ENCODE measurements around the gene TSHZ3.

The TSHZ3 gene

GRCh38 chr19:31266196-31266595, 83.0 kb downstream of the TSHZ3 start:
- H3K27ac Mint-ChIP-seq = no peak overlapping the region
- H3K36me3 Mint-ChIP-seq (ENCODE audit: low read depth) = no peaks in the 10 kb centered on the region
- no peak overlapping the region for H3K4me3 Mint-ChIP-seq
- no peaks in the 10 kb centered on the region for H3K4me1 Mint-ChIP-seq
- H3K27me3 Mint-ChIP-seq = peaks cover 7% of the 10 kb centered on the region
- no peaks in the 10 kb centered on the region for H3K9me3 Mint-ChIP-seq
- no peak for DNase-seq
- ATAC-seq = no peak

- Mint-ChIP-seq H3K4me3 (no peak overlapping the region), H3K36me3 (ENCODE audit: low read depth) (no peaks in the 10 kb centered on the region), H3K4me1 (no peaks in the 10 kb centered on the region), H3K27me3 (peaks cover 7% of the 10 kb centered on the region), H3K27ac (no peak overlapping the region), H3K9me3 (no peaks in the 10 kb centered on the region)
- DNase-seq (no peak), ATAC-seq (no peak)
These were observed 85.0 kb downstream of the TSHZ3 start for GRCh38 chr19:31264041-31264778.

GRCh38 chr19:31263328-31263727, 85.9 kb downstream of the TSHZ3 start:
- H3K27ac Mint-ChIP-seq = no peak overlapping the region
- no peak overlapping the region for H3K4me3 Mint-ChIP-seq
- H3K9me3 Mint-ChIP-seq = no peaks in the 10 kb centered on the region
- no peaks in the 10 kb centered on the region for H3K4me1 Mint-ChIP-seq
- DNase-seq (no peak), ATAC-seq (no peak)
- no peaks in the 10 kb centered on the region for H3K36me3 Mint-ChIP-seq (ENCODE audit: low read depth)
- H3K27me3 Mint-ChIP-seq = peaks cover 7% of the 10 kb centered on the region

- Mint-ChIP-seq H3K27ac (no peak overlapping the region), H3K4me1 (no peaks in the 10 kb centered on the region), H3K4me3 (no peak overlapping the region), H3K36me3 (ENCODE audit: low read depth) (no peaks in the 10 kb centered on the region), H3K27me3 (peaks cover 7% of the 10 kb centered on the region), H3K9me3 (no peaks in the 10 kb centered on the region)
- DNase-seq (no peak), ATAC-seq (no peak)
These were observed 86.5 kb downstream of the TSHZ3 start for GRCh38 chr19:31262725-31263191.

GRCh38 chr19:31261603-31262212, 87.5 kb downstream of the TSHZ3 start:
- Mint-ChIP-seq H3K4me1 (no peaks in the 10 kb centered on the region), H3K36me3 (ENCODE audit: low read depth) (no peaks in the 10 kb centered on the region), H3K9me3 (no peaks in the 10 kb centered on the region), H3K27me3 (peaks cover 7% of the 10 kb centered on the region), H3K27ac (no peak overlapping the region), H3K4me3 (no peak overlapping the region)
- DNase-seq (no peak), ATAC-seq (no peak)

- Mint-ChIP-seq H3K27ac (no peak overlapping the region), H3K4me3 (no peak overlapping the region), H3K36me3 (ENCODE audit: low read depth) (no peaks in the 10 kb centered on the region), H3K9me3 (no peaks in the 10 kb centered on the region), H3K4me1 (no peaks in the 10 kb centered on the region), H3K27me3 (peaks cover 7% of the 10 kb centered on the region)
- no peak for ATAC-seq
- DNase-seq = no peak
These were observed 88.1 kb downstream of the TSHZ3 start for GRCh38 chr19:31261019-31261602.

- ATAC-seq = no peak
- no peak overlapping the region for H3K27ac Mint-ChIP-seq
- H3K36me3 Mint-ChIP-seq (ENCODE audit: low read depth) = no peaks in the 10 kb centered on the region
- H3K4me3 Mint-ChIP-seq = no peak overlapping the region
- H3K9me3 Mint-ChIP-seq = no peaks in the 10 kb centered on the region
- peaks cover 7% of the 10 kb centered on the region for H3K27me3 Mint-ChIP-seq
- no peaks in the 10 kb centered on the region for H3K4me1 Mint-ChIP-seq
- no peak for DNase-seq
These were observed 88.9 kb downstream of the TSHZ3 start for GRCh38 chr19:31260171-31260933.

GRCh38 chr19:31258211-31259052, 90.8 kb downstream of the TSHZ3 start:
- H3K9me3 Mint-ChIP-seq = no peaks in the 10 kb centered on the region

GRCh38 chr19:31257426-31258130, 91.7 kb downstream of the TSHZ3 start:
- ATAC-seq (no peak), DNase-seq (no peak)
- H3K27me3 Mint-ChIP-seq = peaks cover 3% of the 10 kb centered on the region

More at GRCh38 chr19:31258211-31259052, 90.8 kb downstream of the TSHZ3 start:
- DNase-seq (no peak), ATAC-seq (no peak)
- Mint-ChIP-seq H3K36me3 (ENCODE audit: low read depth) (no peaks in the 10 kb centered on the region), H3K27me3 (peaks cover 7% of the 10 kb centered on the region), H3K27ac (no peak overlapping the region), H3K4me1 (no peaks in the 10 kb centered on the region), H3K4me3 (no peak overlapping the region)

GRCh38 chr19:31257025-31257424, 92.2 kb downstream of the TSHZ3 start:
- Mint-ChIP-seq H3K4me1 (no peaks in the 10 kb centered on the region), H3K9me3 (no peaks in the 10 kb centered on the region), H3K27ac (no peak overlapping the region), H3K4me3 (no peak overlapping the region), H3K27me3 (peaks cover 5% of the 10 kb centered on the region), H3K36me3 (ENCODE audit: low read depth) (no peaks in the 10 kb centered on the region)
- DNase-seq (no peak), ATAC-seq (no peak)

More at GRCh38 chr19:31257426-31258130, 91.7 kb downstream of the TSHZ3 start:
- H3K9me3 Mint-ChIP-seq = no peaks in the 10 kb centered on the region
- no peaks in the 10 kb centered on the region for H3K36me3 Mint-ChIP-seq (ENCODE audit: low read depth)
- H3K4me3 Mint-ChIP-seq = no peak overlapping the region
- H3K27ac Mint-ChIP-seq = no peak overlapping the region
- H3K4me1 Mint-ChIP-seq = no peaks in the 10 kb centered on the region

- no peaks in the 10 kb centered on the region for H3K9me3 Mint-ChIP-seq
- H3K4me3 Mint-ChIP-seq = no peak overlapping the region
- no peak for DNase-seq
- ATAC-seq = no peak
- H3K27ac Mint-ChIP-seq = no peak overlapping the region
- no peaks in the 10 kb centered on the region for H3K4me1 Mint-ChIP-seq
- no peaks in the 10 kb centered on the region for H3K36me3 Mint-ChIP-seq (ENCODE audit: low read depth)
- H3K27me3 Mint-ChIP-seq = peaks cover 4% of the 10 kb centered on the region
These were observed 92.7 kb downstream of the TSHZ3 start for GRCh38 chr19:31256593-31256960.

GRCh38 chr19:31255831-31256592, 93.2 kb downstream of the TSHZ3 start:
- no peak overlapping the region for H3K27ac Mint-ChIP-seq
- ATAC-seq (no peak), DNase-seq (no peak)
- no peaks in the 10 kb centered on the region for H3K9me3 Mint-ChIP-seq
- no peaks in the 10 kb centered on the region for H3K36me3 Mint-ChIP-seq (ENCODE audit: low read depth)
- H3K4me3 Mint-ChIP-seq = no peak overlapping the region
- H3K4me1 Mint-ChIP-seq = no peaks in the 10 kb centered on the region
- peaks cover 1% of the 10 kb centered on the region for H3K27me3 Mint-ChIP-seq

GRCh38 chr19:31255174-31255799, 93.9 kb downstream of the TSHZ3 start:
- no peaks in the 10 kb centered on the region for H3K4me1 Mint-ChIP-seq
- peaks cover 1% of the 10 kb centered on the region for H3K27me3 Mint-ChIP-seq
- H3K4me3 Mint-ChIP-seq = no peak overlapping the region
- DNase-seq (no peak), ATAC-seq (no peak)
- no peaks in the 10 kb centered on the region for H3K9me3 Mint-ChIP-seq
- H3K36me3 Mint-ChIP-seq (ENCODE audit: low read depth) = no peaks in the 10 kb centered on the region
- H3K27ac Mint-ChIP-seq = no peak overlapping the region

All from activated naive CD8-positive, alpha-beta T cell treated with anti-CD3 and anti-CD28 coated beads, Interleukin-2, amount 50 U/mL, for 24 hours (primary cell).